Mesothelial cell of epicardium (in vitro differentiated cells): ENCODE measurements around the gene PRDM5. TPM values are rescaled to one million over a fixed set of nuclear protein-coding genes. Genes with fewer than 3 reads are reported as not detected.

Experiments used
- DNase-seq, 2 experiments: peaks; one replicate each; pipeline ENCODE4 v3.0.0; 2021; ENCODE audit warnings: low spot score in 2 of 2; ENCODE audit not compliant: unreplicated experiment in 2 of 2
- H3K27ac Mint-ChIP-seq: 2 replicates; pipeline ENCODE4 v1.8.0; 2021; ENCODE audit warnings: mixed read lengths
- H3K27me3 Mint-ChIP-seq: 2 replicates; pipeline ENCODE4 v1.8.0; 2021; ENCODE audit warnings: low read depth, mixed read lengths
- H3K36me3 Mint-ChIP-seq: 2 replicates; pipeline ENCODE4 v1.8.0; 2021; ENCODE audit warnings: mixed read lengths
- H3K4me1 Mint-ChIP-seq: 2 replicates; pipeline ENCODE4 v1.8.0; 2021; ENCODE audit warnings: mixed read lengths
- H3K4me3 Mint-ChIP-seq: 2 replicates; pipeline ENCODE4 v1.8.0; 2021; ENCODE audit warnings: mild to moderate bottlenecking, moderate library complexity, mixed read lengths
- H3K9me3 Mint-ChIP-seq: 2 replicates; pipeline ENCODE4 v1.8.0; 2021; ENCODE audit warnings: mixed read lengths
- CTCF ChIP-seq: fragments of 200-600 bp; sonication (generic); IDR thresholded peaks from one replicate; pipeline ENCODE4 v1.5.0; 2021; ENCODE audit warnings: antibody characterized with exemption; ENCODE audit not compliant: unreplicated experiment
- total RNA-seq: library from RNA; stranded (reverse); gene quantifications from 3 replicates; pipeline ENCODE4 v1.2.1, GENCODE V29; 2021

Gene PRDM5
- total RNA-seq, 1 donor from 2014 or later, result 30.2 TPM

- Mint-ChIP-seq H3K4me3 (no peak overlapping the region), H3K4me1 (no peaks in the 10 kb centered on the region), H3K9me3 (peaks cover 26% of the 10 kb centered on the region), H3K27me3 (no peaks in the 10 kb centered on the region), H3K36me3 (peaks cover 11% of the 10 kb centered on the region), H3K27ac (peak overlapping the region; percentile 36)
- no peak for TF ChIP-seq CTCF
- no peak for DNase-seq
These were observed 47.4 kb downstream of the PRDM5 start for GRCh38 chr4:120874792-120875774.

- H3K4me3 Mint-ChIP-seq, result no peak overlapping the region
These were observed 49.0 kb downstream of the PRDM5 start for GRCh38 chr4:120873554-120873953.

GRCh38 chr4:120871173-120871572 lies 51.4 kb downstream of the PRDM5 start:
- Mint-ChIP-seq H3K36me3 (no peaks in the 10 kb centered on the region), H3K27me3 (no peaks in the 10 kb centered on the region), H3K9me3 (peaks cover 12% of the 10 kb centered on the region), H3K27ac (no peak overlapping the region), H3K4me3 (no peak overlapping the region), H3K4me1 (peaks cover 8% of the 10 kb centered on the region)
- no peak for DNase-seq
- TF ChIP-seq CTCF, result no peak

More at GRCh38 chr4:120873554-120873953, 49.0 kb downstream of the PRDM5 start:
- Mint-ChIP-seq H3K4me1 (peaks cover 8% of the 10 kb centered on the region), H3K27me3 (no peaks in the 10 kb centered on the region), H3K27ac (no peak overlapping the region), H3K36me3 (peaks cover under 1% of the 10 kb centered on the region), H3K9me3 (peaks cover 13% of the 10 kb centered on the region)
- no peak for DNase-seq
- peak; percentile 52 for TF ChIP-seq CTCF

- Mint-ChIP-seq H3K27ac (no peak overlapping the region), H3K4me1 (peaks cover 8% of the 10 kb centered on the region), H3K4me3 (no peak overlapping the region), H3K9me3 (peaks cover 12% of the 10 kb centered on the region), H3K36me3 (no peaks in the 10 kb centered on the region), H3K27me3 (no peaks in the 10 kb centered on the region)
- DNase-seq, result no peak
- no peak for TF ChIP-seq CTCF
These were observed 52.2 kb downstream of the PRDM5 start for GRCh38 chr4:120870279-120870673.

- peaks cover 12% of the 10 kb centered on the region for H3K9me3 Mint-ChIP-seq
- no peaks in the 10 kb centered on the region for H3K27me3 Mint-ChIP-seq
- H3K36me3 Mint-ChIP-seq, result no peaks in the 10 kb centered on the region
- H3K27ac Mint-ChIP-seq, result no peak overlapping the region
- no peak for TF ChIP-seq CTCF
- peaks cover 8% of the 10 kb centered on the region for H3K4me1 Mint-ChIP-seq
- H3K4me3 Mint-ChIP-seq, result no peak overlapping the region
- DNase-seq, result no peak
These were observed 52.8 kb downstream of the PRDM5 start for GRCh38 chr4:120869613-120870278.
